Iris pigment epithelial cell (primary cell): ENCODE data around the gene ARHGEF28.

ENCODE experiments used
- DNase-seq: peaks from one replicate; pipeline ENCODE4 v3.0.0-alpha.2; 2011; ENCODE audit warnings: low read depth

The ARHGEF28 gene

DNA sequence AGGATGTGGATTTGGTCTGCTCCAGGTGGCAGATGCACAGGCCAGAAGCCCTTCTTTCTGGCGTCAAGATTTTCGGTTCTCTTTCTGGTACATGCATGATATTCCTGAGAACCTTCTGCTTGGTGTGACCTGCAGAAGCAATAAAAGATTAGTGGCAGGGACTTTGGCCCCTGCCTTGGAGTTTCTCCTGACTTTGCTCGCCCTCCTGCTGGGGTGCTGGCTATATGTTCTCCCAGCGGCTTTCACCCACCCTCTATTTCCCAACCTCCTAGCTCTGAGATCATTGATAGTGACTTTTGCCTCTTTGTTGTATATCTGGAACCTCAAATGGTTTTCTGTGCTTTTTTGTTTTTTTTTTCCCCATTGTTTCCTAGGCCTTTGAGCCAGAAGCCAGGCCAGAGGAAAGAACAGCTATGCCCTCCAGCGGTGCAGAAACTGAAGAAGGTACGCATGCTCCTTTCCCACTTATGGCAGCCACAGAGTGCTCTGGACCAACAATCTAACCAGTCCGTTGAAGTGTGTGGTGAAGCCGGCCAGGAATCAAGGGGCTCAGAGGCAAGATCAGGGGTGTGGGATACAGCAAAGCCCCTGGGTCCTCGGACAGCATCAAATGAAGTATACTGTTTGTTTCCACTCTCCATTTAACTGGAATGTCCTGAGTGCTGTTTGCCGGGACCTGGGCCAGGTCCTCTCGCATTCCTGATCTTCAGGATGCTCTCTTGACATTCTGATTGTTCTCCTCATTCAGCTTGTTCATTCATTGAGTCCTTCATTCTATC is 154.5 kb downstream of the ARHGEF28 start:
- DNase-seq, result no peak

DNA sequence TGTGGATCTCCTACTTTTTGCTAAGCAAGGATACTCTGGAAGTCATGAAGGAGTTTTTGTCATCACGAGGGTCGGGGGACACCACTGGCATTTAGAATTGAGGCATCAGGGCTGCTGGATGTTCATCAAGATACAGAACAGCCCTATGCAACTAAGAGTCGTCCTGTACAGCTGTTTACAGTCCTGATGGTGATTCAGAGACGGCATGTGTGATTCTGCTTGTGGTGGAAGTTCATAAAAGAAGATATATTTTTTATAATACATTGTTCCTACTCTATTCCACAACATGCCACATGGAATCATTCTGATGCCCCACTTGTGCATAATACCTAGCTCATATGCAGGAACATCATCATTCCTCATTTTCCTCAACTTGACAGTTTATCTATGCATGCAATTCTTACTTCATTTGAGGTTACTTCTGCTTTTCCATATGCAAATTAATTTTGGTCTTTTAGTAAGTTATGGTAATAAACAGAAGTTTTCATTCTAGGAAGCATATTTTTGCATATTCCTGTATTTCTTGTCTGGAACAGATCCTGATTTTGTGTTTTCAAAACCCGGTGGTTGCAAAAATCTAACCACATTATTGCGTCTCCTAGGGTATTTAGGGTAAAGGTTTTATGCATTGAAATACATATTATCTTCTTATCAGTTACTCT is 155.2 kb downstream of the ARHGEF28 start:
- no peak for DNase-seq

DNA sequence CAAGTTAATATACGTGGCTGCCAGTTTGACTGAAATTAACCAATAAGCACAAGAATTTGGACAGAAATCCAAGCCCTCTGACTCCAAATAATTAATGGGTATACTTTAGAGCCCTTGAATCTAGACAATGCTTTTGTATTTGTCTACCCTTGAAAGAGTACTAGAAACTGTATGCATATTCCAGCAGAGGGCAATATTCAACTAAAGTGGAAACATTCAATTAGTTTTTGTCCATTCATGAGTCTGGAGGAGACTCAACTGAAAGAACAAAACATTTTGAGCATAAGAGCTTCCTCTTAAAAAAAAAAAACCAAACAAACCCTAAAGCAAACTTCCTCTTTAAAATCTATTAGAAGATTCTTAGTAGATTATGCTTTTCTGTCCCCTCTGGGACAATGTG is 157.8 kb downstream of the ARHGEF28 start:
- peak; percentile 42 for DNase-seq

DNA sequence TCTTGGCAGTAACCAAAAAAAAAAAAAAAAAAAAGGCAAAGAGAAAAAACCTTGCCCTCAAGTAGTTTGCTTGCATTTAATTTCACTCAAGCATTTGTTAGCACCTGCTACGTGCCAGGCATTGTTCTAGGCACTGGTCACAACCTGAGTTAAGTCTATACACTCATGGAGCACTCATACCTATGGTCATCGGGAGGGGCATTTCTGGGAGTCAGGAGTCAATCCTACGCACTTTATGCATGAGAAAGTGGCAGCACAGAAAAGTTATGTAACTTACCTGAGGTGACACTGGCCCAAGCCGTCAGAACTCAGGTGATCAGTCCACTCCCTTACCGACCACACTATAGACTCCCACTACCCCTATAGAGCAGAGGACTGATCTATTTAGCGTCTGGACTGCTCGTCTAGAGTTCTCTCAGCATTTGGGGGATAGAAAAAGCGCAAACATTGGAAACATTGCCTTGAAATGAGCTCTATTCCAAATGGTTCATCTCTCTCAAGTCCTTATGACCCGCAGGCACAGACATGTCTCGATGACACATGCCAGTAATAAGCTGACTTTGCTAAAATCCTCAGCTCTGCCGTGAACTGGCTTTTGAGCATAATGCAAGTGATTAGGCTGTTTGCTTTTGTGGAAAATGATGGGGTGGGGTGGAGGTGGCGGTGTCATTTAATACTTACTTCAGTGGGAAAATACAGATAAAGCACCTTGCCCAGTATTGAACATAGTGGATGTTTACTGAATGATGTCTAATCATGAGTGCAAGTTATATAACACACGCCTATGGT is 160.2 kb downstream of the ARHGEF28 start:
- no peak for DNase-seq

DNA sequence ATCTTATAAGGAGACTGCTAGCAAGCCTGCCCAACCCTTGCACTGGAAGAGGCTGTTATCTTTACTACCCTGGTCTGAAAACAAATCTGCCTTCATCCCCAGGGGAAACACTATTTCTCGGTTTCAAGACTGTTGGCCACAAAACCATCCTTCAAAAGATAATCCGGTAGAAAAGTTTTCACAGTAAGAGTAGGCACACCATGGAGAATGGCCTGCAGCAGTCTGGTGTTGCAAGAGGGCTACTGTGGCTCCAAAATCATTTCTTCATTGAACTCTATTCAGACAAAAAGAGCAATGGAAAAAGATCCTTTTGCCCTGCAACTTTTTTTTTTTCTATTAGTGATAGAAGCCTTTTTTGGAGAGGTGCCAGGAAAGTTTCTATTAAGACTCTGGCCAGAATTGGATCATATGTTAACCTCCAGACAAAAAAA is 163.9 kb downstream of the ARHGEF28 start:
- peak; percentile 64 for DNase-seq

DNA sequence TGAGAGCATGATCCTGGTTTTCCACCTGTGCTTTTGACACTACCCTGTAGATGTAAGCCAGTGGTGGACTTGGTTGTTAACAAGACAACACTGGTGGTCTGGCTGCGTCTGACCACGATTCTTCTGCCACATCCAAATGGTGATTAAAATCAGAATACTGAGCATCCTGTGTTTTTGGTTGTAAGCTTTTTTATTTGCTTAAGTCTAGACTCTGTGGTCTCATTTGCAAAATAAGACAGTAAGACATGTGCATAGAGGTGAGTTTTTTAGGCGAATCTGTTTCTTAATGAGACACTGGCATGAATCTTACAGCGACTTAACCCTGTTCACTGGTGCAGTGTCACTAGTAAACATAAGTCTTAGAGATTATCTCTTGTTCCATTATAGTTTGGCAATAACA is 165.4 kb downstream of the ARHGEF28 start:
- DNase-seq, result no peak

DNA sequence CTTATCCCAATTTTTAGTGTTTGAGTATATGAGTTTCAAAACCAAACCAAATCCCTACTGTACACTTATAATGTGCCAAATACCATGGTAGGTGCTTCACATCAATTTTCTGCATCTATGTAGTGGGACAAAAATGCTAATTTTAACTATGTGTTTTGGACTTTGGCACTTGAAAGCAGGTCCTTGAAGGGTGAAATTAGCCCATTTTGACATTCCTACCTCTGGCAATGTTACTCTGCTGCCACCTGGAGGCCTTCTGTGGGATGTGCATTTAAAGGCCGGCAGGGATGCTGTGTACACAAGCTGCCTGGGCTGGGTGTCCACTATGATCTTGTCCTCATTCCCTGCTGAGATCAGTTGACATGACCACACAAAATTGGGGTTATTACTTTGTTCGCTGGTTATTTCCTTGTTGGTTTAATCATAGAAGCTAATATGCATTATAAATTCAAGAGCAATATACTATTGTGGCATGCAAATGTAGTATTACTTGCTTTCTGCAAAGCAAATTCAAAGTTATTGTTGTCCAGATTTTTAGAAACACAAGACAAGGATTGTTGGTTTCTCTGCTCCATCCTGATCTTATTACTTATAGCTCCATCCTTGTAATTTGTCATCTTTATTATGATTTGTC is 166.8 kb downstream of the ARHGEF28 start:
- peak; percentile 75 for DNase-seq

DNA sequence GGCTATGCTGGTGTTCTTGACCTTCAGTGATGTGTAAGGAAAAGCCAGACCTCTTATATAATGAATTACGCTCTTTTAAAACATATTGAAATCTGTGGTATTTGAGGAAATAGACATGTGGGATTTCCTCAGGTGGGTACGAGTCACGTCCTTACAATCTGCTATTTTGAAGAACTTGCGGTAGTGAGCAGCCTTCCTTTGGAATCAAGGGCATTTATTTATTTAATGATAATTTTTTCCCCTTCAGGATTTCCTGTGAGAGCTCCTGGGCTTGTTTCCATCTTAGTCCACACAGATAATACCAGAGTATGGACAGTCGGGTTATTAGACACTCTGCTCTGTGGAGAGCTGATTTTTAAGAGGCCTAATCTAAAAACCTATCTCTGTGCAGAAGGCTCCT is 167.9 kb downstream of the ARHGEF28 start:
- peak; percentile 71 for DNase-seq

DNA sequence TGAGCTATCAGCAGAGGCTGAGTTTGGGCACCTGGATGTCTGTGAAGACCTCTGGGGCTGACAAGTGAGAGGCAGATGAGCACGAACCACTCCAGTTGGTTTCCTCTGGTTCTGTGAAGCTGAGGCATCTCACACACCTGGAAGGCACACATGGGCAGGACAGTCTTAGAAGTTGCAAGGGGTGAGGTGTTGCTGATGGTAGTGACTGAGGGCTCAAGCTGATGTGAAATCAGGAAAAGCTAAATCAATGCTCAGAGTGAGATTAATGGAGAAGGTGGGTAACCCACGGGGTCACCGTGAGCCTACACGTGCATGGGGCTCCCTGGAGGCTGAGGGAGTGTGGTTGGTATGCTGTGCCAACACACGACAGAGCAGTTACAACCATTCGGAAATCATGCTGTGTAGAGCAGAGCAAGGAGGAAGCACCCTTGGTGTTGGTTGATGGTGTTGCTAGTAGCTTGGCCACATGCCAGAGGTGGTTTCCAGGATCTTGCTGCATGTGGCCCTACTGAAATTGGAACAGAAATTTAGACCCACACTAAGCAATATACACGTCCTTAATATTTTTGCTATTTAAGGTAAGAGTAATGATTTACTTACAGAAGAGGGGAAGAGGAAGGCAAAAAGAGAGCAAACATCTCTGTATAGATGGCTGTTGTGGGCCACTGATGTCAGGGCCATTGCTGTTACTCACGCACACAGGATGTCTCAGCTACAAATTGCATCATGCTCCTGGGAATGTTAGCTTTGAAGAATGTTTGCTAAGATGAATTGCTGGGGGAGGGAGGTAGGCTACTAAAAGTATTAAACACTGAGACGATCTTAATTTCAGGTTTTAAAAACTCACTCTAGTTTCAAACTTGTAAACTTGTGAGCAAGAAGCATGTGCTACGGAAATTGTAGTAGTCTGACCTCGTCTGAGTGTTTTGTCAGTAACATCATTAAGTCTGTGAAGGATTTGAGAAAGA is 170.5 kb downstream of the ARHGEF28 start:
- DNase-seq, result peak; percentile 99

DNA sequence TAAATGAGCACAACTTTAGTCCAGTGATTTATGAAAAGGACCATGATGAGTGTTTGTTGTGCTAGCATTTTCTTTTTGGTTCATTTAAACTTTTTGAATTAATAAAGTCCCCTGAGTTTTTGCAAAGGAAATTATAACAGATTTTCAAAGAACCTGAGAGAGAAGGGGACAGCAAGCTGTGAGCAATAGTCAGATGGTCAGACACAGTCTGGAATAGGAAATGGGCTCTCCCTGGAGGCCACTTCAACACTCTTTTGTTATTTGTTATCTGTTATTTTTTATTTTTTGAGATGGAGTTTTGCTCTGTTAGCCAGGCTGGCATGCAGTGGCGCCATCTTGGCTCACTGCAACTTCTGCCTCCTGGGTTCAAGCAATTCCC is 171.1 kb downstream of the ARHGEF28 start:
- peak; percentile 50 for DNase-seq

DNA sequence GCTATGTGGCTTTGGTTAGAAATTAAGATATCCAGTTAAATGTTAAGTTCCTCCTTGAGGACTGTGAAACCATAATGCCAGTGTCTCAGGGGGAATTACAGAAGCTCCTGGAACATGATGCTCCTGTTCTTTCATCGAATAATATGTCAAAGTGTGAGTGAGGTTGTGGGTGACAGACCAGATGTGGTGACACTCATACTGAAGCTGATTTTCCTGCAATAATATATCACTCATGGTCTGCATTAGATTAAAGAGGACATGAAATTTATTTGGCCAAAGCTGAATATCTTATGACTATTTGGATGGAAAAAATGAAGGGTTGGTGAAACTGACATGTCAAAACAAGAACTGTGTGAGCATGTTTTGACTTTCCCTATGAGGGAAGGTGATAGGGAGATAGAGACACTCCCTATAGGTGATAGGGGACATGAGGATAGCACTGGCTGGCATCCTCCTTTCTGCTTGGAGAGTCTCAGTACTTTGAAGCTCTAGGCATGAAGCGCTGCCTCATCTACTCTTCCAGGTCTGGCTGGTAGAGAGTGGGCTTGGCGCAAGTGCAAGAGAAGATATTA is 173.5 kb downstream of the ARHGEF28 start:
- no peak for DNase-seq

DNA sequence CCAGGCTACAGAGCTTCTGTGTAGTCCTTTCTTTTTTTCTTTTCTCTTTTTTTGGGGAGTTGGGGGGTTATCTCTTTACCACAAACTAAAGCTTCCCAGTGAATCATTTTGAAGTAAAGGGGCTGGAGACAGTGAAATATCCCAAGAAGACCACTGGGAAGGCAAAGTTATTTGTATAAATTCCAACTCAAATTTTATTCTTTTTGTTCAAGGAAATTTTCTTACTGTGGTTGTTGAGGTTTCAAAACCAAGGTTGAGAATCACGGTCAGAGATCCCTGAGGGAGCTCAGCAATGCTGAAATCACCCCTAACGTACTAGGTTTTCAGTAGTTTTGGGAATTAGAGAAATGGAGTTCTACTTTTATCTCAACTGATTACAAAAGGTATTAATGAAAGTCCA is 175.7 kb downstream of the ARHGEF28 start:
- DNase-seq, result no peak

DNA sequence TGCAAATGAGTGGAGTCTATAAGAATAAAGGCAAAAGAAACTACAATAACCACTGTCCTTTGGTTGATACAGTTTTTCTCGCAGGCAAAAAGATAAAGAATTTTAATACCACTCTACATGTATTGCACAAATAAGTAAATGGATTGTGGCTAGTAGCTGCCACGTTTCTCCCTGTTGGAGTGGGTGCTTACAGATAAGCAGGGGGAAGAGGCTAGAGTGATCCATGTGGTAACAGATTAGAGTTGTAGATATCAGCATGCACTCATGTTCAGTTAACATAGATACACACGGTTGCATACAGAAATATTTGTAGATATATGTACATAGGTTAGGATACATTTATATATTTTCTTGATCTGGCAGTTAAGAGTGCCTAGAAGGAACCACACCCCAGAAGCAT is 179.5 kb downstream of the ARHGEF28 start:
- no peak for DNase-seq

DNA sequence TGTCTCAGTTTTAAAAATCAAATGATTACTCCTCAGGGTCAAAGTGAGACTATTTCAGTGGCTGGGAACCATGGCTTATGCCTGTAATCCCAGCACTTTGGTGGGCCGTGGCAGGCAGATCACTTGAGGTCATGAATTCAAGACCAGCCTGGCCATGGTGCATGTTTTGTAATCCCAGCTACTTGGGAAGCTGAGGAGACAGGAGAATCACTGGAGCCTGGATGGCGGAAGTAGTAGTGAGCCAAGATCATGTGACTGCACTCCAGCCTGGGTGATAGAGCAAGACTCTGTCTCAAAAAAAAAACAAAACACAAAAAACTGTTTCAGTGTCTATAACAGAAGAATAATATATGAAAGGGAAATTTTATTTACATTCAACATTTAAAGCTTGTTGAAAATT is 182.9 kb downstream of the ARHGEF28 start:
- DNase-seq, result no peak

DNA sequence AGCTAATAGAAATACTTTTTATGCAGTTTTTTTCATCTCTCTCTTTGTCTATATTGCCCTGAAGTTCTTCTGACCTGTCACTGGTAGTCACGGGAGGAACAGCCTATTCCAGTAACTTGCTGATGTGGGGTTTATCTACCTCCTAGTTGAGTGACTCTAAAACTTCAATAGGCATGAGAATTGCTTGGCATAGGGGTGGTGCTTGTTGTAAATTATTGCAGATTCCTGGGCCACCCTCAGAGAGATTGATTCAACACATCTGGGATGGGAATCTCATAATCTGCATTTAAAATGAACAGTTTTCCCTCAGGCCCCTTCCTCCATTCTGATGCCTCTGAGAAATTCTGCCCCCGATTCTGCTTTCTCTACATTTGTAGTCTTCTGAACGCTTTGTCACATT is 184.4 kb downstream of the ARHGEF28 start:
- DNase-seq, result no peak

DNA sequence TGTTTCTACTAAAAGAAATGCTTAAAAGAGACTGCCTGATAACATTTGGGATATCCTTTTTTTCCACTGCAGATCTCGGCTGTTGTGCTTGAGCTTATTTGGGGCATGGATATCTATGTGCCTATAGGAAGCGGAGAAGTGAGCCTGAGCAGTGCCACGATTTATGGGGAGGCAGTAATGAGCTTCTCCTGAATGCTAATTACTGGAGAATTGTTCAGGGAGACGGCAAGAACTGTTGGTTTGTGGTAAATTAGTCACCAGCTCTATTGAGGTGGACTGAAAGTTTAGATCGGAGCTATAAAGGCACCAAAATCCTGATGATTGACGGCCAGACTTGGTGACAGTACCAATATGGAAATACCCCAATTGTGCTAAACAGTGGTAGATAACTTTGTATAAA is 186.5 kb downstream of the ARHGEF28 start:
- DNase-seq, result peak; percentile 21

DNA sequence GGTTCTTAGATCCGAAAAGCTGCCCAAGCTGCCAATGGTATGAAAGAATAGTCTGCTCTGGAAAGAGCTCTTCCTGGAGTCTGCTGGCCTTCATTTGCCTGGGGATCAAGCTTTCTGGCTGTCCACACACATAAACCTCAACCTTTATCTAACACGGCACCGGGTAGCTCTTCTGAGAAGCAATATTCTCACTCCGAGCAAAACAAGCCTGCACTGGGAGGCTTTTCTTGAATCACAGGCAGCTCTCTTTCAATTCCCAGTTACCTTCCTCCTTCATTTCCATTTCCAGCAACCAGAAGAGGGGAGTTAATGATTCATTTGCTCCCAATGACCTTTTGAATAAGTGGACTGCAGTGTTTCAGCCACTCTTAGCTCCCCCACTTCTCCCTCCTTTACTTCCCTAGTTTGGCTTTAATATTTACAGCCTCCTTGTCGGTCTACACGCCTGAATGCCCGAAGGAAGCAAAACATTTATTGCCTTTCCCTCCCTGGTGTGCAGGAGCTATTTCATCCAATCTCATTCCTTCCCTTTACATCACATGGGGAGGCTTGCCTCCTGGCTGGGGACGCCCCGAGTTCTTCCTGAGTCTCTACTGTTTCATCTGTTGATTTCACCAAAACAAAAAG is 187.1 kb downstream of the ARHGEF28 start:
- DNase-seq, result no peak

DNA sequence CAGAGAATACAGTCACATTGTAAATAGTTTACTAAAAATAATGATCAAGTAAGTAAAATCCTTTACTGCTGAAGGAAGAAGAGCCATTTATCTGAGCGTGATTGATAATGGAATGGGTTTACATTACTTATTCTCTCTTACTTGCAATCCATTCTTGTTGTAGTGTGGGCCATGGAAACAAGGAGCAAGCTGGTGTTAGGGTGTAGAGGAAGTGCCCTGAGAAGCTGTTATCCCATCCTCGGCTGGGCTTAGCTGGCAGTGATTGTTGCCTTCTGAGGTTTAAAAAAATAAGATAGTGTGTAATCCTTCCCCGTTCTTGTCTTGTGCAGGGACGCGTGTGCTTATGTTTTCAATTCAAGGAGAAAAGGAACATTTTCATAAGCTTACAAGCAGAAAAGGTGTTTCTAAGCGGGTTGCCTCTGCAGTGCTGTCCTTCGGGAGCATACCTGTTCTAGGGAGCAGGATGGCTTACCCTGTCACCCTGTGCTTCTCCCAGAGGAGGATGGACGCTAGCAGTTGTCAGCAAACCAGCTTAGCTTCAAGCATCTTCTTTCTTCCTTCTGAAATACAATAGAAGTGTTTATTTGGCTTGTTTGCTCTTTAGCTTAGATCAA is 188.3 kb downstream of the ARHGEF28 start:
- no peak for DNase-seq

DNA sequence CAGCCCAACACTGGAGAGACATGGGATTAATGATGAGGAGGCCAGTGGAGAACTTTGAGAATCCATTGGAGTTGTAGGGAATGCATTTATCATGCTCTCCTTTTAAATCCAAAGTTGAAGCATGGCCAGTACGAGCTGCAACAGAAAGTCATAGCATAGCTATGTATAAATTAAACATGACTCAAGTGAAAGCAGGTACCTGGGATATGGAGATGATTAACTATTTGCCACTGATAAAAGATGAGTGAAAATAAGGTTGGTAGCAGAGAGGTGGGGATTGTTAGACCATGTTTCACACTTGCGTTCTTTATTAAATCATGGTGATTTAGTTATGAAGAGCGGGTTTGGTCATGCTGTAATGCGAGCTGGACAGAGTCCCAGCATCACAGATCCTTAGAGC is 189.6 kb downstream of the ARHGEF28 start:
- DNase-seq, result peak; percentile 65
